HepG2 (cell line): Measurements from ENCODE around the gene ACYP2. TPM values are rescaled to one million over a fixed set of nuclear protein-coding genes. Genes with fewer than 3 reads are reported as not detected.
A peak's percentile ranks its signal among the peaks of the same experiment; 100 is the strongest.

Experiments
- BRCA1 ChIP-seq: sonication (generic); formaldehyde crosslinking; IDR thresholded peaks from 2 replicates; pipeline ENCODE4 v1.4.0; 2020; ENCODE audit warnings: missing genetic modification reagents
- CBX1 ChIP-seq: IDR thresholded peaks from one replicate; pipeline ENCODE4 v1.6.1; 2016; ENCODE audit warnings: antibody characterized with exemption, low read depth
- EED ChIP-seq: sonication (generic); formaldehyde crosslinking; IDR thresholded peaks from 2 replicates; pipeline ENCODE4 v1.5.0; 2020; ENCODE audit warnings: mild to moderate bottlenecking, missing genetic modification reagents
- HOXA9 ChIP-seq: sonication (generic); formaldehyde crosslinking; IDR thresholded peaks from 2 replicates; pipeline ENCODE4 v1.8.1; 2022; ENCODE audit warnings: missing genetic modification reagents, mild to moderate bottlenecking, moderate library complexity, borderline replicate concordance
- KDM3A ChIP-seq: IDR thresholded peaks from 2 replicates; pipeline ENCODE4 v1.6.1; 2018; ENCODE audit warnings: low read depth, missing compliant biosample characterization
- PAXIP1 ChIP-seq: sonication (generic); formaldehyde crosslinking; conservative IDR thresholded peaks from 2 replicates; pipeline ENCODE4 v1.4.0; 2020; ENCODE audit warnings: mild to moderate bottlenecking, missing genetic modification reagents, moderate library complexity
- SOX5 ChIP-seq: IDR thresholded peaks from 2 replicates; pipeline ENCODE4 v1.6.1; 2016; ENCODE audit warnings: borderline replicate concordance
- U2AF1 ChIP-seq: fragments of 200-400 bp; formaldehyde crosslinking; optimal IDR thresholded peaks from 2 replicates; pipeline ENCODE3; 2017; ENCODE audit warnings: mild to moderate bottlenecking, low read depth, low read length
- ZNF143 ChIP-seq: sonication (generic); formaldehyde crosslinking; IDR thresholded peaks from 2 replicates; pipeline ENCODE4 v1.4.0; 2020; ENCODE audit warnings: missing genetic modification reagents
- ZNF224 ChIP-seq: sonication (generic); formaldehyde crosslinking; IDR thresholded peaks from 2 replicates; pipeline ENCODE4 v1.5.0; 2020; ENCODE audit warnings: mild to moderate bottlenecking, missing genetic modification reagents
- ZNF256 ChIP-seq: sonication (generic); formaldehyde crosslinking; conservative IDR thresholded peaks from 2 replicates; pipeline ENCODE4 v1.4.0; 2020; ENCODE audit warnings: missing genetic modification reagents
- ZNF317 ChIP-seq: sonication (generic); formaldehyde crosslinking; IDR thresholded peaks from 2 replicates; pipeline ENCODE4 v1.5.0; 2020; ENCODE audit warnings: mild to moderate bottlenecking, missing genetic modification reagents
- ZNF646 ChIP-seq: sonication (generic); formaldehyde crosslinking; IDR thresholded peaks from 2 replicates; pipeline ENCODE4 v1.9.0; 2021; ENCODE audit warnings: mild to moderate bottlenecking, missing genetic modification reagents
- polyA plus RNA-seq, 8 experiments: library from polyadenylated mRNA; depleted of rRNA in 3 of 8; stranded (reverse) in 7 of 8; unstranded in 1 of 8; fragments of >200 nt; fragmentation: Illumina TruSeq in 4 of 8; extraction: Trizol in 4 of 8; gene quantifications; 2 replicates each; pipeline versions ENCODE4 v1.2.1 to v1.2.3, GENCODE V29; 2011 to 2016; ENCODE audit warnings: low read depth in 4 of 8, missing spikeins in 1 of 8, mixed read lengths in 1 of 8; ENCODE audit not compliant: insufficient read depth in 1 of 8
- total RNA-seq, 5 experiments: library from RNA; depleted of rRNA; stranded (reverse); fragments of >200 nt; fragmentation: Illumina TruSeq; extraction: Trizol; gene quantifications; 2 replicates each; pipeline ENCODE4 v1.2.3, GENCODE V29; 2016; ENCODE audit warnings: low read depth in 1 of 5
- TF ChIP-seq, protein P1 (sequence below): sonication (generic); formaldehyde crosslinking; IDR thresholded peaks from 2 replicates; pipeline ENCODE4 v1.8.0; 2022; ENCODE audit warnings: missing genetic modification reagents, mild to moderate bottlenecking, moderate library complexity, borderline replicate concordance
- TF ChIP-seq, protein P2 (sequence below): sonication (generic); formaldehyde crosslinking; IDR thresholded peaks from 2 replicates; pipeline ENCODE4 v1.5.0; 2020; ENCODE audit warnings: mild to moderate bottlenecking, missing genetic modification reagents

The ACYP2 gene
- total and polyA plus RNA-seq, 2 of the 13 experiments (the other 11 are each of a cell fraction or from before 2014, with no cell fraction given) = 12.3 to 12.7 TPM

DNA sequence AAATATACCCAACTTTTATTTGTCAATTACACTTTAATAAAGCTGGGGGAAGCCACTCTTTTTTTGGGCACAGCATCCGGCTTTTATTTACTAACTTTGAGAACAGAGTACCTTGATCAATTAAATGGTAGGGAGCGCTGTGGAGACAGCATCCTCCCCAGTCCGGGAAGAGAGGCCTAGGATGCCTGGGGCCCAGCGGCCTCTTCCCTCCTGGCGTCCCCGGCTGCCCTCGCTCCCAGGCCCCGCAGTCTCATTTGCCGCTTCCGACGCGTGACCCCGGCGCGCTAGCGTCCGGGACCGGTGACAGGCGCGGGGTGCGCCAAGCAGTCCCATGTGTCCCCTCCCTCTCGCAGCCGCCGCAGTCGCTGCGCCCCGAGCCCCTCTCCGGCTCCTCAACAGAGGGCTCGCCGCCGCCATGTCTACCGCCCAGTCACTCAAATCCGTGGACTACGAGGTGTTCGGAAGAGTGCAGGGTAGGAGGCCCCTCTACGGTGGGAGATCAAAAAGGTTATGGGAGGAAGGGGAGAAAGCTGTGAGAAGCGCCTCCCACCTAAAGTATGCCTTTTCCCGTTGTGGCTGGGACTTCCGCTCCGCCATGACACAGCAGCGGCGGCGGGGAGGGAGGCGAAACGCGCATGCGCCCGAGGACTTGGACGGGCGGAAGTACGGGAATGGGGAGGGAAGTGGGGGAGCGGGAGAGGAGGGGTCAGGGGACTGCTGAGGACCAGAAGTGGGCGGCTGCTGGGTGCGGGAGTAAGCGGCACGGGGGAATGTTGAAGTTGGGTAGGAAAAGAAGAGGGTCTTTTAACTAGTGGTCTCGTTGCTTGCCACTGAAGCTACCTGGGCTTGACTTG, at the start of gene ACYP2 (continued):
- TF ChIP-seq, protein P1, sequence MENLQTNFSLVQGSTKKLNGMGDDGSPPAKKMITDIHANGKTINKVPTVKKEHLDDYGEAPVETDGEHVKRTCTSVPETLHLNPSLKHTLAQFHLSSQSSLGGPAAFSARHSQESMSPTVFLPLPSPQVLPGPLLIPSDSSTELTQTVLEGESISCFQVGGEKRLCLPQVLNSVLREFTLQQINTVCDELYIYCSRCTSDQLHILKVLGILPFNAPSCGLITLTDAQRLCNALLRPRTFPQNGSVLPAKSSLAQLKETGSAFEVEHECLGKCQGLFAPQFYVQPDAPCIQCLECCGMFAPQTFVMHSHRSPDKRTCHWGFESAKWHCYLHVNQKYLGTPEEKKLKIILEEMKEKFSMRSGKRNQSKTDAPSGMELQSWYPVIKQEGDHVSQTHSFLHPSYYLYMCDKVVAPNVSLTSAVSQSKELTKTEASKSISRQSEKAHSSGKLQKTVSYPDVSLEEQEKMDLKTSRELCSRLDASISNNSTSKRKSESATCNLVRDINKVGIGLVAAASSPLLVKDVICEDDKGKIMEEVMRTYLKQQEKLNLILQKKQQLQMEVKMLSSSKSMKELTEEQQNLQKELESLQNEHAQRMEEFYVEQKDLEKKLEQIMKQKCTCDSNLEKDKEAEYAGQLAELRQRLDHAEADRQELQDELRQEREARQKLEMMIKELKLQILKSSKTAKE = peak; percentile 84
- TF ChIP-seq ZNF646 (CRISPR knock-in tag) (no peak), BRCA1 (CRISPR knock-in tag) (0 out of 2 replicates have a peak, but pooled peaks have one; percentile 58), ZNF224 (CRISPR knock-in tag) (peak; percentile 91), ZNF256 (0 out of 2 replicates have a peak, but pooled peaks have one; percentile 77), CBX1 (no peak), ZNF317 (peak; percentile 94), PAXIP1 (CRISPR knock-in tag) (peak; percentile 67), EED (CRISPR knock-in tag) (peak; percentile 100), U2AF1 (peak; percentile 91), SOX5 (peak; percentile 63), ZNF143 (CRISPR knock-in tag) (peak; percentile 67), HOXA9 (CRISPR knock-in tag) (peak; percentile 98), KDM3A (CRISPR knock-in tag) (no peak; the same call in 1 of the 2 replicates)
- TF ChIP-seq, protein P2, sequence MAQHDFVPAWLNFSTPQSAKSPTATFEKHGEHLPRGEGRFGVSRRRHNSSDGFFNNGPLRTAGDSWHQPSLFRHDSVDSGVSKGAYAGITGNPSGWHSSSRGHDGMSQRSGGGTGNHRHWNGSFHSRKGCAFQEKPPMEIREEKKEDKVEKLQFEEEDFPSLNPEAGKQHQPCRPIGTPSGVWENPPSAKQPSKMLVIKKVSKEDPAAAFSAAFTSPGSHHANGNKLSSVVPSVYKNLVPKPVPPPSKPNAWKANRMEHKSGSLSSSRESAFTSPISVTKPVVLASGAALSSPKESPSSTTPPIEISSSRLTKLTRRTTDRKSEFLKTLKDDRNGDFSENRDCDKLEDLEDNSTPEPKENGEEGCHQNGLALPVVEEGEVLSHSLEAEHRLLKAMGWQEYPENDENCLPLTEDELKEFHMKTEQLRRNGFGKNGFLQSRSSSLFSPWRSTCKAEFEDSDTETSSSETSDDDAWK (CRISPR knock-in tag) = no peak
